HCT116 (cell line): ENCODE measurements around the gene CAMTA2. TPM values are rescaled to one million over a fixed set of nuclear protein-coding genes. Genes with fewer than 3 reads are reported as not detected.

Source experiments
- ATAC-seq: fragments of 200-7000 bp; cut with Tn5 transposase; 2 replicates; pipeline ENCODE4 v1.9.1; 2020; ENCODE audit warnings: mild to moderate bottlenecking, moderate library complexity
- BruUV-seq: library from RNA; stranded (reverse); fragments of 400-500 nt; replicated peaks from 2 replicates; lab custom pipeline; 2021; lab: Mats Ljungman, UMichigan
- CTCF ChIA-PET: fragments of 300-600 bp; sonication (Branson Sonifier 250); formaldehyde crosslinking; loops from one replicate; lab custom pipeline; 2021; ENCODE audit warnings: antibody characterized with exemption; lab: Charles Lee
- POLR2A ChIA-PET: fragments of 300-600, 350-600 bp; sonication (Branson Sonifier 250); formaldehyde crosslinking; loops from one replicate; lab custom pipeline; 2021; ENCODE audit warnings: antibody characterized with exemption; lab: Charles Lee
- RAD21 ChIA-PET, 2 experiments: fragments of 300-600 bp; sonication (Branson Sonifier 250); formaldehyde crosslinking; loops; one replicate each; lab custom pipeline; 2023; ENCODE audit warnings: low total read pairs in 2 of 2; ENCODE audit not compliant: uncharacterized antibody in 2 of 2, unreplicated experiment in 2 of 2, low non-redundant PET in 1 of 2; lab: Charles Lee
- DNase-seq: peaks from one replicate; pipeline ENCODE4 v3.0.0-alpha.2; 2010; ENCODE audit warnings: low read depth, low spot score
- H2AFZ ChIP-seq: fragments of 200-600 bp; shearing (Covaris generic), sonication (generic); 2 replicates; pipeline ENCODE4 v1.6.1; 2017; ENCODE audit warnings: low read depth, mixed run types, mixed read lengths, antibody characterized with exemption, low read length; ENCODE audit not compliant: poor library complexity, severe bottlenecking
- H3K27ac ChIP-seq: 2 replicates; pipeline ENCODE4 v1.5.1; 2012; ENCODE audit warnings: low read depth, low read length
- H3K27me3 ChIP-seq: fragments of 200-600 bp; sonication (generic); 2 replicates; pipeline ENCODE4 v1.6.1; 2016; ENCODE audit warnings: mixed run types, low read length, mixed read lengths; ENCODE audit not compliant: insufficient read depth
- H3K36me3 ChIP-seq, 2 experiments: fragments of 200-500 bp in 1 of 2; fragments of 200-600 bp in 1 of 2; sonication (Bioruptor generic) in 1 of 2; sonication (generic) in 1 of 2; 2 replicates each; pipeline versions ENCODE4 v1.5.1 to v1.6.1; 2014 to 2016; ENCODE audit warnings: low read length in 2 of 2, inconsistent platforms in 1 of 2, mixed read lengths in 1 of 2, mixed run types in 1 of 2; ENCODE audit not compliant: insufficient read depth in 2 of 2, control insufficient read depth in 1 of 2
- H3K4me1 ChIP-seq, 2 experiments: fragments of 200-600 bp in 1 of 2; sonication (generic) in 1 of 2; 2 replicates each; pipeline versions ENCODE4 v1.5.1 to v1.6.1; 2012 to 2017; ENCODE audit warnings: low read length in 2 of 2, inconsistent platforms in 1 of 2, mild to moderate bottlenecking in 1 of 2, mixed read lengths in 1 of 2, mixed run types in 1 of 2, moderate library complexity in 1 of 2; ENCODE audit not compliant: insufficient read depth in 2 of 2, control insufficient read depth in 1 of 2
- H3K4me2 ChIP-seq: fragments of 200-600 bp; sonication (generic); 2 replicates; pipeline ENCODE4 v1.6.1; 2017; ENCODE audit warnings: mixed run types, low read length, mixed read lengths
- H3K4me3 ChIP-seq, 2 experiments: fragments of 200-600 bp in 1 of 2; sonication (generic) in 1 of 2; replicated peaks in 1 of 2; 2 replicates each; pipeline ENCODE4 v1.5.1; 2011 to 2016; ENCODE audit warnings: low read length in 2 of 2, control low read depth in 1 of 2, low read depth in 1 of 2, mild to moderate bottlenecking in 1 of 2, mixed read lengths in 1 of 2, mixed run types in 1 of 2
- H3K79me2 ChIP-seq: fragments of 200-600 bp; sonication (generic); 2 replicates; pipeline ENCODE4 v1.6.1; 2017; ENCODE audit warnings: mild to moderate bottlenecking, mixed run types, low read length, moderate library complexity, mixed read lengths; ENCODE audit not compliant: insufficient read depth
- H3K9ac ChIP-seq: fragments of 200-600 bp; sonication (generic); 2 replicates; pipeline ENCODE4 v1.6.1; 2016; ENCODE audit warnings: low read length, mixed read lengths
- H3K9me2 ChIP-seq: fragments of 200-600 bp; sonication (generic), shearing (Covaris generic); 2 replicates; pipeline ENCODE4 v1.6.1; 2017; ENCODE audit warnings: mixed run types, mild to moderate bottlenecking, moderate library complexity; ENCODE audit not compliant: insufficient read depth
- H3K9me3 ChIP-seq, 2 experiments: fragments of 200-500 bp in 1 of 2; fragments of 200-600 bp in 1 of 2; sonication (Bioruptor generic) in 1 of 2; sonication (generic) in 1 of 2; 2 replicates each; pipeline ENCODE4 v1.6.1; 2014 to 2017; ENCODE audit warnings: low read length in 2 of 2, mixed read lengths in 2 of 2, inconsistent platforms in 1 of 2, low read depth in 1 of 2, mild to moderate bottlenecking in 1 of 2, mixed run types in 1 of 2, moderate library complexity in 1 of 2; ENCODE audit not compliant: control insufficient read depth in 1 of 2, insufficient read depth in 1 of 2
- H4K20me1 ChIP-seq: fragments of 200-600 bp; sonication (generic), shearing (Covaris generic); 2 replicates; pipeline ENCODE4 v1.6.1; 2017; ENCODE audit warnings: mixed run types, mild to moderate bottlenecking, moderate library complexity; ENCODE audit not compliant: insufficient read depth
- CEBPB ChIP-seq: IDR thresholded peaks from 2 replicates; pipeline ENCODE4 v1.6.1; 2012; ENCODE audit warnings: low read depth
- CTCF ChIP-seq, 3 experiments: fragments of 200-600 bp in 1 of 3; sonication (generic) in 1 of 3; IDR thresholded peaks in 2 of 3; conservative IDR thresholded peaks in 1 of 3; 2 replicates each; pipeline ENCODE4 v1.5.1; 2012 to 2017; ENCODE audit warnings: low read depth in 2 of 3, low read length in 2 of 3, antibody characterized with exemption in 1 of 3, borderline replicate concordance in 1 of 3, control low read depth in 1 of 3, mild to moderate bottlenecking in 1 of 3, mixed read lengths in 1 of 3, mixed run types in 1 of 3, moderate library complexity in 1 of 3; ENCODE audit not compliant: insufficient read depth in 1 of 3
- ELF1 ChIP-seq: IDR thresholded peaks from 2 replicates; pipeline ENCODE4 v1.6.1; 2012; ENCODE audit warnings: low read depth, borderline replicate concordance
- FOSL1 ChIP-seq: IDR thresholded peaks from 2 replicates; pipeline ENCODE4 v1.6.1; 2012; ENCODE audit warnings: low read depth
- JUND ChIP-seq: IDR thresholded peaks from 2 replicates; pipeline ENCODE4 v1.6.1; 2012
- POLR2AphosphoS5 ChIP-seq: IDR thresholded peaks from 2 replicates; pipeline ENCODE4 v1.6.1; 2011; ENCODE audit warnings: mild to moderate bottlenecking, low read depth, low read length, moderate library complexity
- REST ChIP-seq: IDR thresholded peaks from 2 replicates; pipeline ENCODE4 v1.6.1; 2012; ENCODE audit warnings: low read depth
- SRF ChIP-seq: IDR thresholded peaks from 2 replicates; pipeline ENCODE4 v1.6.1; 2012; ENCODE audit warnings: low read depth
- YY1 ChIP-seq: IDR thresholded peaks from 2 replicates; pipeline ENCODE4 v1.6.1; 2011; ENCODE audit warnings: low read length, low read depth, moderate library complexity, mild to moderate bottlenecking; ENCODE audit not compliant: insufficient replicate concordance; ENCODE audit errors: extremely low read depth
- ZFX ChIP-seq: fragments of 450-650 bp; IDR thresholded peaks from 2 replicates; pipeline ENCODE4 v1.6.1; 2017
- intact Hi-C: fragments of 100-400 bp; cut with micrococcal nuclease; formaldehyde crosslinking; loops from 2 replicates; pipeline ENCODE4 v1.10.0; 2022
- total RNA-seq: library from RNA; stranded (reverse); gene quantifications from one replicate; pipeline ENCODE4 v1.2.1, GENCODE V29; 2021; ENCODE audit not compliant: unreplicated experiment

Gene CAMTA2
- total RNA-seq, 1 experiment from 2014 or later: 37.8 TPM

- no peak for TF ChIP-seq ELF1
- no peak for TF ChIP-seq CTCF (IDR thresholded peaks at IDR 0.05 in 2 of 3, conservative IDR thresholded peaks at IDR 0.05 in 1 of 3; ENCODE audit: borderline replicate concordance in 1 of 3, insufficient read depth in 1 of 3, low read depth in 2 of 3, low read length in 2 of 3)
- TF ChIP-seq ZFX: no peak
- TF ChIP-seq JUND: peak; percentile 16; the same call in 1 of the 2 replicates
- peak; percentile 41; the same call in 1 of the 2 replicates for TF ChIP-seq POLR2AphosphoS5
- no peak for TF ChIP-seq CEBPB
- TF ChIP-seq REST: no peak
- TF ChIP-seq FOSL1: no peak
- TF ChIP-seq SRF: no peak
- no peak for TF ChIP-seq YY1
- DNase-seq (no peak), ATAC-seq (no peak)
- Histone ChIP-seq H3K9me3 (no peaks in the 10 kb centered on the region), H3K4me3 (no peak overlapping the region), H3K36me3 (peaks cover 9 to 25% of the 10 kb centered on the region in 2 experiments; a peak in 2 of 4 replicates), H3K27ac (peak overlapping the region; percentile 65), H3K9me2 (no peaks in the 10 kb centered on the region), H3K4me2 (no peak overlapping the region), H2AFZ (no peak overlapping the region), H3K9ac (peak overlapping the region; percentile 97; the same call in 1 of the 2 replicates), H4K20me1 (peaks cover 12% of the 10 kb centered on the region; the same call in 1 of the 2 replicates), H3K4me1 (peaks cover 28 to 52% of the 10 kb centered on the region in 2 experiments), H3K27me3 (no peaks in the 10 kb centered on the region), H3K79me2 (peaks cover 86% of the 10 kb centered on the region)
- ChIA-PET CTCF (no interaction called here), POLR2A (interaction anchor here (0.5 to 2.0 kb wide), 2 partner anchors 23 to 261 kb away, joined by 3 to 5 read pairs; partner anchors contain the start of gene SPAG7), RAD21 (no interaction called here)
- intact Hi-C loops: no loop called here
- no TSS peak for BruUV-seq
These were observed 43.3 kb downstream of the CAMTA2 start for GRCh38 chr17:4944163-4944553.
